ENCODE data around the gene KSR1.

The KSR1 gene

GRCh38 chr17:27616414-27616813 lies 160.2 kb downstream of the KSR1 start:
- TF ChIP-seq, protein P1, sequence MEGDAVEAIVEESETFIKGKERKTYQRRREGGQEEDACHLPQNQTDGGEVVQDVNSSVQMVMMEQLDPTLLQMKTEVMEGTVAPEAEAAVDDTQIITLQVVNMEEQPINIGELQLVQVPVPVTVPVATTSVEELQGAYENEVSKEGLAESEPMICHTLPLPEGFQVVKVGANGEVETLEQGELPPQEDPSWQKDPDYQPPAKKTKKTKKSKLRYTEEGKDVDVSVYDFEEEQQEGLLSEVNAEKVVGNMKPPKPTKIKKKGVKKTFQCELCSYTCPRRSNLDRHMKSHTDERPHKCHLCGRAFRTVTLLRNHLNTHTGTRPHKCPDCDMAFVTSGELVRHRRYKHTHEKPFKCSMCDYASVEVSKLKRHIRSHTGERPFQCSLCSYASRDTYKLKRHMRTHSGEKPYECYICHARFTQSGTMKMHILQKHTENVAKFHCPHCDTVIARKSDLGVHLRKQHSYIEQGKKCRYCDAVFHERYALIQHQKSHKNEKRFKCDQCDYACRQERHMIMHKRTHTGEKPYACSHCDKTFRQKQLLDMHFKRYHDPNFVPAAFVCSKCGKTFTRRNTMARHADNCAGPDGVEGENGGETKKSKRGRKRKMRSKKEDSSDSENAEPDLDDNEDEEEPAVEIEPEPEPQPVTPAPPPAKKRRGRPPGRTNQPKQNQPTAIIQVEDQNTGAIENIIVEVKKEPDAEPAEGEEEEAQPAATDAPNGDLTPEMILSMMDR (IDR thresholded peaks at IDR 0.05; ENCODE audit: borderline replicate concordance, insufficient read depth, low read depth, low read length): no peak
- H3K4me3 ChIP-seq (ENCODE audit: low read depth, low read length): no peak overlapping the region

GRCh38 chr17:27618417-27618816 lies 162.2 kb downstream of the KSR1 start:
- no peak overlapping the region for H3K4me3 ChIP-seq (ENCODE audit: low read depth, low read length)
- TF ChIP-seq, protein P1 (IDR thresholded peaks at IDR 0.05; ENCODE audit: borderline replicate concordance, insufficient read depth, low read depth, low read length): no peak

- TF ChIP-seq, protein P1 (IDR thresholded peaks at IDR 0.05; ENCODE audit: borderline replicate concordance, insufficient read depth, low read depth, low read length): no peak
- H3K4me3 ChIP-seq (ENCODE audit: low read depth, low read length): no peak overlapping the region
These were observed 164.5 kb downstream of the KSR1 start for GRCh38 chr17:27620721-27621120.

DNA sequence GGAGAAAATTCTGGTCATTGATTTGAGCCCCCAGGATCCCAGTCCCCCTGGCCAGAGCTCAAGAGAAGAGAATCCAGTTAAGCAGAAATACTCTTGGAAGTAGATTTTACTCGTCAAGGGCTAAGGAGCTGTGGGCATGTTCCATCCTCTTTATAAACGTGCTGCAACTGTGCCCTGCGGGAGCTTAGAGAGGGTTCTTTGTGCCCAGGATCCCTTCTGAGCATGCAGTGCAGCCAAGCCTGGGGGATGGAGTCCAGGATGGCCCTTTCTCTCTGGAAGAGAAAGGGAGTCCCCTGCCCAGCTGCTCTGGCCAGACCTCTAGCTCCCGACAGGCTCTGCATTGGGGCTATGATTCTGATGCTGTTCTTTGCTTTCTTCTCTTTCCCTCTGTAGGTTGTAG lies 165.3 kb downstream of the KSR1 start:
- TF ChIP-seq, protein P1 (IDR thresholded peaks at IDR 0.05; ENCODE audit: borderline replicate concordance, insufficient read depth, low read depth, low read length): no peak
- no peak overlapping the region for H3K4me3 ChIP-seq (ENCODE audit: low read depth, low read length)

GRCh38 chr17:27621942-27622559 lies 165.8 kb downstream of the KSR1 start:
- H3K4me3 ChIP-seq (ENCODE audit: low read depth, low read length): no peak overlapping the region
- TF ChIP-seq, protein P1 (IDR thresholded peaks at IDR 0.05; ENCODE audit: borderline replicate concordance, insufficient read depth, low read depth, low read length): no peak

DNA sequence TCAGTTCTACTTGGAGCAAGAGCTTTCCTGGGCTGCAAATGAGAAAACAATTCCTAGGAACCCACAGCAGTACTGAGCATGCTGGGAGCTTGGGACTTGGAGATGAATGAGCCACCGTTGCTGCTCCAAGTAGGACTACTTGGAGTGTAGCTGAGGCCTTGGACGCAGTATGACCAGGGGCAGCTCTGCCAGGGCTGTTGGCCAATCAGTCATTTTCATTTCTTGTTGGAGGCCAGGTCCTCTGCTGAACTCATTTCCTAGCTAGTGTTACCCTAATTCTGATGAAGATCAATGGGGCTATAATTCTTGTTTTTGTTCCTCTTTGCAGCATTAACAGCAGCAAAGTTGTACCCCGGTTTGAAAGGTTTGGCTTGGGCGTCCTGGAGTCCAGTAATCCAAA lies 166.7 kb downstream of the KSR1 start:
- TF ChIP-seq, protein P1 (IDR thresholded peaks at IDR 0.05; ENCODE audit: borderline replicate concordance, insufficient read depth, low read depth, low read length): no peak
- no peak overlapping the region for H3K4me3 ChIP-seq (ENCODE audit: low read depth, low read length)

DNA sequence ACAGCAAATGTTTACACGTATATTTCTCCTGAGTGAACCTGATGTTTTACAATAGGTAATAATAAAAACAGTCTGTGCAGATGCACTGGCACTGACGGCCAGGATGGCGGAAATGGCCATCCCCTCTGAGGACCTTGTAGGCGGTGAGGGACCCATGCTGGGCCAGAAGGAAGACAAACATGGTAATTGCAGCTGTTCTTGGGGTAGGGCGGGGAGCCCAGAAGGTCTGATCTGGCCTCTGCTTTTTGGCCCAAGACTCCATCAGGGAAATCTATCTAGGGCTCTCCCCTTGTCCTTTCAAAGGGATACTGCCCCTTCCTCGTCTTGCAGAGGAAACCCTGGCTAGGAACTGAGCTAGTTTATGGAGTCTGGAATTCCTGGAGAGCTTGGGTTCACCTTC lies 167.4 kb downstream of the KSR1 start:
- no peak overlapping the region for H3K4me3 ChIP-seq (ENCODE audit: low read depth, low read length)
- TF ChIP-seq, protein P1 (IDR thresholded peaks at IDR 0.05; ENCODE audit: borderline replicate concordance, insufficient read depth, low read depth, low read length): no peak

All from GM12875 (cell line).